Measurements from ENCODE around the gene PALM. TPM values are rescaled to one million over a fixed set of nuclear protein-coding genes. Genes with fewer than 3 reads are reported as not detected.
"Not testable (repeated sequence)": the region's sequence is repeated elsewhere in the genome, so short reads cannot be mapped to it uniquely, and the experiment has no call there.

The PALM gene
- total RNA-seq, 1 experiment from 2014 or later, result 0.83 TPM

GRCh38 chr19:668675-669434 lies 39.9 kb upstream of the PALM start:
- H3K9me3 Mint-ChIP-seq (ENCODE audit: low read depth, unreplicated experiment); DNase-seq; H3K27me3 Mint-ChIP-seq (ENCODE audit: unreplicated experiment); H3K4me3 Mint-ChIP-seq (ENCODE audit: low read depth, unreplicated experiment); H3K4me1 Mint-ChIP-seq (ENCODE audit: low read depth, unreplicated experiment); H3K27ac Mint-ChIP-seq (ENCODE audit: unreplicated experiment); BruUV-seq (replicated peaks); intact Hi-C loops (cut with micrococcal nuclease; ENCODE audit: unreplicated experiment); H3K36me3 Mint-ChIP-seq (ENCODE audit: insufficient read depth, unreplicated experiment): not testable (repeated sequence)
- CTCF ChIA-PET, result interaction anchor here (0.7 kb wide), 1 partner anchor 18 kb away, joined by 4 read pairs; no protein-coding TSS in a partner anchor

- CTCF ChIA-PET, result no interaction called here
- Mint-ChIP-seq H3K36me3 (ENCODE audit: insufficient read depth, unreplicated experiment) (peaks cover 6% of the 10 kb centered on the region), H3K27me3 (ENCODE audit: unreplicated experiment) (no peaks in the 10 kb centered on the region), H3K27ac (ENCODE audit: unreplicated experiment) (no peak overlapping the region), H3K9me3 (ENCODE audit: low read depth, unreplicated experiment) (no peaks in the 10 kb centered on the region), H3K4me3 (ENCODE audit: low read depth, unreplicated experiment) (no peak overlapping the region), H3K4me1 (ENCODE audit: low read depth, unreplicated experiment) (no peaks in the 10 kb centered on the region)
- no peak for DNase-seq
- intact Hi-C loops (cut with micrococcal nuclease; ENCODE audit: unreplicated experiment), result no loop called here
- no TSS peak for BruUV-seq (replicated peaks)
- no peak for TF ChIP-seq CTCF (IDR thresholded peaks at IDR 0.05; ENCODE audit: unreplicated experiment)
These were observed 38.1 kb upstream of the PALM start for GRCh38 chr19:670609-671075.

GRCh38 chr19:674282-675151 lies 34.2 kb upstream of the PALM start:
- H3K36me3 Mint-ChIP-seq (ENCODE audit: insufficient read depth, unreplicated experiment), result peaks cover 10% of the 10 kb centered on the region
- no TSS peak for BruUV-seq (replicated peaks)
- TF ChIP-seq CTCF (IDR thresholded peaks at IDR 0.05; ENCODE audit: unreplicated experiment), result no peak
- intact Hi-C loops (cut with micrococcal nuclease; ENCODE audit: unreplicated experiment), result no loop called here
- H3K27me3 Mint-ChIP-seq (ENCODE audit: unreplicated experiment), result no peaks in the 10 kb centered on the region
- H3K27ac Mint-ChIP-seq (ENCODE audit: unreplicated experiment), result no peak overlapping the region
- no peaks in the 10 kb centered on the region for H3K9me3 Mint-ChIP-seq (ENCODE audit: low read depth, unreplicated experiment)
- DNase-seq, result no peak
- H3K4me3 Mint-ChIP-seq (ENCODE audit: low read depth, unreplicated experiment), result no peak overlapping the region
- CTCF ChIA-PET, result no interaction called here
- no peaks in the 10 kb centered on the region for H3K4me1 Mint-ChIP-seq (ENCODE audit: low read depth, unreplicated experiment)

GRCh38 chr19:676007-676338 lies 32.8 kb upstream of the PALM start:
- no peak for TF ChIP-seq CTCF (IDR thresholded peaks at IDR 0.05; ENCODE audit: unreplicated experiment)
- no TSS peak for BruUV-seq (replicated peaks)
- H3K4me1 Mint-ChIP-seq (ENCODE audit: low read depth, unreplicated experiment), result no peaks in the 10 kb centered on the region
- H3K4me3 Mint-ChIP-seq (ENCODE audit: low read depth, unreplicated experiment), result peak overlapping the region; percentile 63
- DNase-seq, result no peak
- H3K9me3 Mint-ChIP-seq (ENCODE audit: low read depth, unreplicated experiment), result no peaks in the 10 kb centered on the region
- H3K27ac Mint-ChIP-seq (ENCODE audit: unreplicated experiment), result no peak overlapping the region
- CTCF ChIA-PET, result no interaction called here
- no peaks in the 10 kb centered on the region for H3K27me3 Mint-ChIP-seq (ENCODE audit: unreplicated experiment)
- H3K36me3 Mint-ChIP-seq (ENCODE audit: insufficient read depth, unreplicated experiment), result peaks cover 23% of the 10 kb centered on the region
- intact Hi-C loops (cut with micrococcal nuclease; ENCODE audit: unreplicated experiment), result no loop called here

Measured in Calu3 (cell line).